Pulmonary artery endothelial cell (primary cell): ENCODE measurements around the gene ZDHHC11. TPM values are rescaled to one million over a fixed set of nuclear protein-coding genes. Genes with fewer than 3 reads are reported as not detected.
"Not testable (repeated sequence)": the region's sequence is repeated elsewhere in the genome, so short reads cannot be mapped to it uniquely, and the experiment has no call there.

Experiments
- DNase-seq: peaks from one replicate; pipeline ENCODE4 v3.0.0-alpha.2; 2011; ENCODE audit warnings: low read depth, low spot score
- total RNA-seq: library from RNA; depleted of rRNA; stranded (reverse); fragments of >200 nt; gene quantifications from 2 replicates; pipeline ENCODE4 v1.2.3, GENCODE V29; 2014

The ZDHHC11 gene
- total RNA-seq, 1 donor from 2014 or later: 0.13 TPM

- DNase-seq: not testable (repeated sequence)
Measured at GRCh38 chr5:748011-748980, 102.5 kb downstream of the ZDHHC11 start.

DNA sequence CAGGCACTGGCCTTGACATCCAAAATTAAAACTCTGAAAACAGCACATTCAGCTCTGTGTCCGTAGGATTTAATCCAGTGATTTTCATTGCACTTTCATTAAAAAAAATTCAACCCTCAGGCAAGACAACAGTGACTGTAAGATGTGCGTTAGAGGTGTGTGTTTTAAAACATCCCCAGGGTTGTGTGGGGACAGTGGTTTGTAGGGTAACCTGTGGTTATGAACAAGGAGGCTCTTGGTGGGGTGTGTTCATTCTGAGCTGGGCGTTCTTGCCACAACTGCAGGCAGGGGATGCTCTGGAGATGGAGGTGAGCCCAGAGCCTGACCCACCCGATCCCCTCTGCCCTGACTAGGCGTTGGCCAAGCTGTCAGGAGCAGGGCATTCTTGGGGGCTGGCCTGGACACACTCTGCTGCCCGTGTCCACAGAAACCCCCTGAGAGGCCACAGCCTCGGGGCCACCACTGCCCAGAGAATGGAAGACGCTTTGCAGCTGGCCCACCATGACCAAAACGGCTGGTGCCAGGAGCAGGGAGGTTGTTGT, 103.4 kb downstream of the ZDHHC11 start:
- not testable (repeated sequence) for DNase-seq

- DNase-seq: no peak
Measured at GRCh38 chr5:746258-746761, 104.5 kb downstream of the ZDHHC11 start.

Other genes starting within 250 kb of the ZDHHC11 start
- gene CEP72, start 238.6 kb downstream of the ZDHHC11 start, total RNA-seq: 3.2 and 5.2 TPM in 2 replicates
- 0.18 and 0.20 TPM in 2 replicates for gene TPPP, start 157.6 kb downstream of the ZDHHC11 start, total RNA-seq
- not detected in 2 replicates for gene ZDHHC11B, start 66.3 kb downstream of the ZDHHC11 start, total RNA-seq
- gene BRD9, start 41.8 kb upstream of the ZDHHC11 start, total RNA-seq: 50.6 and 54.9 TPM in 2 replicates
- gene TRIP13, start 41.9 kb upstream of the ZDHHC11 start, total RNA-seq: 37.9 and 53.7 TPM in 2 replicates
- gene NKD2, start 157.8 kb upstream of the ZDHHC11 start, total RNA-seq: 0.13 TPM in 1 of 2 replicates, not detected in the other